CD4-positive, alpha-beta T cell (primary cell): ENCODE data around the gene PRICKLE2. TPM values are rescaled to one million over a fixed set of nuclear protein-coding genes. Genes with fewer than 3 reads are reported as not detected.

ENCODE experiments used
- ATAC-seq: fragments of 200-7000 bp; cut with Tn5 transposase; one replicate; pipeline ENCODE4 v1.10.0; 2022; ENCODE audit warnings: mild to moderate bottlenecking; ENCODE audit not compliant: poor library complexity
- CTCF ChIA-PET: fragments of 350-600 bp; sonication (Branson Sonifier 250); formaldehyde crosslinking; loops from one replicate; lab custom pipeline; 2021; ENCODE audit warnings: antibody characterized with exemption, inconsistent platforms; lab: Charles Lee
- POLR2A ChIA-PET: fragments of 350-600 bp; sonication (Branson Sonifier 250); formaldehyde crosslinking; loops from one replicate; lab custom pipeline; 2021; ENCODE audit warnings: antibody characterized with exemption, inconsistent platforms; lab: Charles Lee
- DNase-seq, 14 experiments: peaks; one replicate each; pipeline ENCODE4 v3.0.0-alpha.2; 2013 to 2020; ENCODE audit warnings: mixed read lengths in 2 of 14
- H3K27ac ChIP-seq, 2 donors: one replicate each; pipeline versions ENCODE4 v1.5.1 to v1.7.0; 2013; ENCODE audit warnings: low read length in 2 of 2, low read depth in 1 of 2, mild to moderate bottlenecking in 1 of 2
- H3K27me3 ChIP-seq, 2 experiments: 1 replicate in 1 of 2; 2 replicates in 1 of 2; pipeline versions ENCODE4 v1.6.1 to v1.7.0; 2013; ENCODE audit warnings: low read length in 2 of 2, control low read depth in 1 of 2, mild to moderate bottlenecking in 1 of 2, moderate library complexity in 1 of 2; ENCODE audit not compliant: insufficient read depth in 2 of 2, control insufficient read depth in 1 of 2
- H3K36me3 ChIP-seq: one replicate; pipeline ENCODE4 v1.6.1; 2013; ENCODE audit warnings: low read length, control low read depth; ENCODE audit not compliant: insufficient read depth
- H3K4me1 ChIP-seq: one replicate; pipeline ENCODE4 v1.6.1; 2013; ENCODE audit warnings: low read length, control low read depth; ENCODE audit not compliant: insufficient read depth
- H3K4me3 ChIP-seq: one replicate; pipeline ENCODE4 v1.5.1; 2013; ENCODE audit warnings: mild to moderate bottlenecking, low read length, moderate library complexity
- H3K9me3 ChIP-seq, 2 experiments: 1 replicate in 1 of 2; 2 replicates in 1 of 2; pipeline versions ENCODE4 v1.6.1 to v1.7.0; 2013; ENCODE audit warnings: low read length in 2 of 2, mild to moderate bottlenecking in 2 of 2, control low read depth in 1 of 2, moderate library complexity in 1 of 2; ENCODE audit not compliant: control insufficient read depth in 1 of 2, insufficient read depth in 1 of 2
- H3K27ac Mint-ChIP-seq: one replicate; pipeline ENCODE4 v1.8.0; 2020; ENCODE audit warnings: mixed read lengths
- H3K27me3 Mint-ChIP-seq: one replicate; pipeline ENCODE4 v1.8.0; 2021; ENCODE audit warnings: mixed read lengths
- H3K36me3 Mint-ChIP-seq: one replicate; pipeline ENCODE4 v1.8.0; 2021; ENCODE audit warnings: low read depth, mixed read lengths
- H3K4me1 Mint-ChIP-seq: one replicate; pipeline ENCODE4 v1.8.0; 2021; ENCODE audit warnings: low read depth, mixed read lengths
- H3K4me3 Mint-ChIP-seq: one replicate; pipeline ENCODE4 v1.8.0; 2020; ENCODE audit warnings: mild to moderate bottlenecking, mixed read lengths
- H3K9me3 Mint-ChIP-seq: one replicate; pipeline ENCODE4 v1.8.0; 2020; ENCODE audit warnings: mixed read lengths
- intact Hi-C, 2 experiments: fragments of 100-400 bp; cut with DNase I in 1 of 2; cut with micrococcal nuclease in 1 of 2; formaldehyde crosslinking; loops; one replicate each; pipeline versions ENCODE4 v1.15.1 to v1.9.0; 2023 to 2025; cut with DNase I, micrococcal nuclease
- total RNA-seq, 174 experiments: library from RNA in 2 of 174; stranded (reverse) in 2 of 174; gene quantifications; one replicate each; pipeline ENCODE4 v1.2.3 and lab custom pipeline; 2021 to 2026
- TF ChIP-seq, protein P1 (sequence below): fragments of 200-600 bp; IDR thresholded peaks from one replicate; pipeline ENCODE4 v1.8.0; 2022; ENCODE audit warnings: antibody characterized with exemption, mild to moderate bottlenecking

PRICKLE2 gene
- total RNA-seq, 2 experiments from 2014 or later = not detected

DNA sequence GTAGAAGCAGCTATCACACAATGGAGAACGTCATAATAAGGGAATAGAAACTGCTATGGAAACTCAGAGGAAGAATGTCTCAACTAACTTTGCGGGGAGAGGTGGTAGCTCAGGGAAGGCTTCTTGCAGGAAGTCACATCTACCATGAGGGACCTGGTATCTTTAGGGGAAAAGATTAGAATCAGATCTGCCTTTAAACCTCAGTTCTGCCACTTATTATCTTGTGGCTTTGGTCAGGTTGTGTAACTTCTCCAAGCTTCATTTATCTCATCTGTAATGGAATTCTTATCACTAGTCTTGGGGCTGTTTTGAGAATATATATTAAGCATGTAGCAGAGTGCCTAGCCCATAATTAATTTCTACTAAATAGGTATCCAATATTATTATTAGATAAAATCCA is 46.4 kb upstream of the PRICKLE2 start:
- Mint-ChIP-seq H3K36me3 (no peaks in the 10 kb centered on the region), H3K27ac (no peak overlapping the region), H3K27me3 (peaks cover 20% of the 10 kb centered on the region), H3K4me1 (no peaks in the 10 kb centered on the region), H3K4me3 (no peak overlapping the region), H3K9me3 (peaks cover 3% of the 10 kb centered on the region)
- H3K9me3 ChIP-seq = peaks cover 0 to 10% of the 10 kb centered on the region in 2 experiments
- DNase-seq = no peak
- H3K4me3 ChIP-seq = no peak overlapping the region
- no peaks in the 10 kb centered on the region for H3K36me3 ChIP-seq
- ChIA-PET CTCF (no interaction called here), POLR2A (no interaction called here)
- H3K27ac ChIP-seq = no peak overlapping the region
- peaks cover 5 to 10% of the 10 kb centered on the region in 2 experiments for H3K27me3 ChIP-seq
- TF ChIP-seq, protein P1, sequence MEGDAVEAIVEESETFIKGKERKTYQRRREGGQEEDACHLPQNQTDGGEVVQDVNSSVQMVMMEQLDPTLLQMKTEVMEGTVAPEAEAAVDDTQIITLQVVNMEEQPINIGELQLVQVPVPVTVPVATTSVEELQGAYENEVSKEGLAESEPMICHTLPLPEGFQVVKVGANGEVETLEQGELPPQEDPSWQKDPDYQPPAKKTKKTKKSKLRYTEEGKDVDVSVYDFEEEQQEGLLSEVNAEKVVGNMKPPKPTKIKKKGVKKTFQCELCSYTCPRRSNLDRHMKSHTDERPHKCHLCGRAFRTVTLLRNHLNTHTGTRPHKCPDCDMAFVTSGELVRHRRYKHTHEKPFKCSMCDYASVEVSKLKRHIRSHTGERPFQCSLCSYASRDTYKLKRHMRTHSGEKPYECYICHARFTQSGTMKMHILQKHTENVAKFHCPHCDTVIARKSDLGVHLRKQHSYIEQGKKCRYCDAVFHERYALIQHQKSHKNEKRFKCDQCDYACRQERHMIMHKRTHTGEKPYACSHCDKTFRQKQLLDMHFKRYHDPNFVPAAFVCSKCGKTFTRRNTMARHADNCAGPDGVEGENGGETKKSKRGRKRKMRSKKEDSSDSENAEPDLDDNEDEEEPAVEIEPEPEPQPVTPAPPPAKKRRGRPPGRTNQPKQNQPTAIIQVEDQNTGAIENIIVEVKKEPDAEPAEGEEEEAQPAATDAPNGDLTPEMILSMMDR = no peak
- intact Hi-C loops = no loop called here
- no peaks in the 10 kb centered on the region for H3K4me1 ChIP-seq
- no peak for ATAC-seq

DNA sequence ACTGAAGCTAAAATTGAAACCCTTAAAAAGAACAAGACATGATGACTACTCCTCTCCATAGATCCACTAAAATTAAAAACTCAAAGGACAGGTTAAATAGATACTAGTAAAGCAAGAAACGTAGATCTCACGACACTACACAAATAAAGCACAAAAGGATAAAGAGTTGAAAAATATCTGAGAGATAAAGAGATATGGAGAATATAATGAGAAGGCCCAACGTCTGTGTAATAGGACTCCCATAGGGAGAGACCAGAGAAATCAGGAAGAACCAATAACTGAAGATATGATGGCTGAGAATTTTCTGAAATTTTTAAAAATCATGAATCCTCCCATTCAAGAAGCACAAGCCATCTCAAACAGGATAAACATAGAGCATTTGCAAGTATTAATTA is 45.6 kb upstream of the PRICKLE2 start:
- H3K27ac ChIP-seq = no peak overlapping the region
- DNase-seq (no peak), ATAC-seq (no peak)
- peaks cover 0 to 10% of the 10 kb centered on the region in 2 experiments for H3K9me3 ChIP-seq
- H3K36me3 Mint-ChIP-seq = no peaks in the 10 kb centered on the region
- no peaks in the 10 kb centered on the region for H3K36me3 ChIP-seq
- no peaks in the 10 kb centered on the region for H3K4me1 Mint-ChIP-seq
- intact Hi-C loops = no loop called here
- no peak overlapping the region for H3K4me3 ChIP-seq
- H3K27me3 ChIP-seq = peaks cover 5 to 10% of the 10 kb centered on the region in 2 experiments
- ChIA-PET POLR2A (no interaction called here), CTCF (no interaction called here)
- no peaks in the 10 kb centered on the region for H3K4me1 ChIP-seq
- H3K4me3 Mint-ChIP-seq = no peak overlapping the region
- TF ChIP-seq, protein P1 = no peak
- H3K27me3 Mint-ChIP-seq = peaks cover 24% of the 10 kb centered on the region
- no peak overlapping the region for H3K27ac Mint-ChIP-seq
- peaks cover 3% of the 10 kb centered on the region for H3K9me3 Mint-ChIP-seq

GRCh38 chr3:64270142-64270865 is 45.0 kb upstream of the PRICKLE2 start:
- Mint-ChIP-seq H3K4me3 (no peak overlapping the region), H3K27ac (no peak overlapping the region), H3K36me3 (no peaks in the 10 kb centered on the region), H3K9me3 (peaks cover 3% of the 10 kb centered on the region), H3K27me3 (peaks cover 29% of the 10 kb centered on the region), H3K4me1 (no peaks in the 10 kb centered on the region)
- Histone ChIP-seq H3K27ac (no peak overlapping the region), H3K4me3 (no peak overlapping the region), H3K36me3 (no peaks in the 10 kb centered on the region), H3K27me3 (peaks cover 5 to 10% of the 10 kb centered on the region in 2 experiments), H3K9me3 (peaks cover 0 to 10% of the 10 kb centered on the region in 2 experiments), H3K4me1 (no peaks in the 10 kb centered on the region)
- TF ChIP-seq, protein P1 = no peak
- no peak for DNase-seq
- intact Hi-C loops = no loop called here
- POLR2A ChIA-PET = no interaction called here
- CTCF ChIA-PET = no interaction called here
- ATAC-seq = no peak
